Activated CD4-positive, alpha-beta T cell treated with anti-CD3 and anti-CD28 coated beads, Interleukin-10, Interleukin-2, amounts not matched to agents 100 ng/mL and 50 ng/mL, durations not matched to agents 16 hours and 8 hours (primary cell): ENCODE measurements around the gene RASAL1.

ENCODE experiments used
- DNase-seq: peaks from one replicate; pipeline ENCODE4 v3.0.0-alpha.2; 2020

RASAL1 gene

GRCh38 chr12:113135178-113136127 lies at the start of gene RASAL1:
RASAL1 (minus strand) TSS chr12:113135761; CDS start chr12:113135462, 299 bp downstream.
- DNase-seq, result peak; percentile 79

GRCh38 chr12:113184900-113185179 lies 49.3 kb upstream of the RASAL1 start:
- DNase-seq, result peak; percentile 94

- DNase-seq, result no peak
These were observed 48.7 kb upstream of the RASAL1 start for GRCh38 chr12:113184098-113184899.

GRCh38 chr12:113183030-113183589 lies 47.5 kb upstream of the RASAL1 start:
- DNase-seq, result no peak

GRCh38 chr12:113181975-113182374 lies 46.4 kb upstream of the RASAL1 start:
- DNase-seq, result no peak

- no peak for DNase-seq
These were observed 44.8 kb upstream of the RASAL1 start for GRCh38 chr12:113180333-113180732.

GRCh38 chr12:113179023-113179422 lies 43.5 kb upstream of the RASAL1 start:
- no peak for DNase-seq

GRCh38 chr12:113174461-113175384 lies 39.2 kb upstream of the RASAL1 start:
- peak; percentile 82 for DNase-seq

- DNase-seq, result no peak
These were observed 37.6 kb upstream of the RASAL1 start for GRCh38 chr12:113173081-113173698.

- no peak for DNase-seq
These were observed 36.6 kb upstream of the RASAL1 start for GRCh38 chr12:113172185-113172584.

GRCh38 chr12:113171543-113171942 lies 36.0 kb upstream of the RASAL1 start:
- no peak for DNase-seq

- DNase-seq, result no peak
These were observed 35.4 kb upstream of the RASAL1 start for GRCh38 chr12:113170926-113171325.

GRCh38 chr12:113170457-113170856 lies 34.9 kb upstream of the RASAL1 start:
- DNase-seq, result no peak

GRCh38 chr12:113169697-113170096 lies 34.1 kb upstream of the RASAL1 start:
- DNase-seq, result no peak

- no peak for DNase-seq
These were observed 32.3 kb upstream of the RASAL1 start for GRCh38 chr12:113167868-113168267.

- no peak for DNase-seq
These were observed 30.2 kb upstream of the RASAL1 start for GRCh38 chr12:113165521-113166450.

GRCh38 chr12:113164014-113164413 lies 28.5 kb upstream of the RASAL1 start:
- DNase-seq, result no peak

- no peak for DNase-seq
These were observed 27.4 kb upstream of the RASAL1 start for GRCh38 chr12:113163030-113163360.

- DNase-seq, result no peak
These were observed 26.8 kb upstream of the RASAL1 start for GRCh38 chr12:113162102-113163029.
